Subcutaneous abdominal adipose tissue (tissue), 5 donors: ENCODE results near the gene PIGS.
"Not testable (repeated sequence)": the region's sequence is repeated elsewhere in the genome, so short reads cannot be mapped to it uniquely, and the experiment has no call there.

Source experiments
- H3K27ac ChIP-seq: one replicate; pipeline ENCODE4 v1.7.0; 2013; ENCODE audit warnings: low read depth, mild to moderate bottlenecking, inconsistent platforms, low read length, moderate library complexity
- H3K27me3 ChIP-seq, 5 donors: one replicate each; pipeline ENCODE4 v1.7.0; 2013; ENCODE audit warnings: low read length in 5 of 5, inconsistent platforms in 1 of 5; ENCODE audit not compliant: control insufficient read depth in 5 of 5, insufficient read depth in 4 of 5
- H3K36me3 ChIP-seq, 5 donors: one replicate each; pipeline ENCODE4 v1.7.0; 2013; ENCODE audit warnings: low read length in 5 of 5; ENCODE audit not compliant: control insufficient read depth in 5 of 5, insufficient read depth in 5 of 5
- H3K4me1 ChIP-seq, 5 donors: one replicate each; pipeline ENCODE4 v1.7.0; 2013; ENCODE audit warnings: low read length in 5 of 5, mild to moderate bottlenecking in 3 of 5, moderate library complexity in 1 of 5; ENCODE audit not compliant: control insufficient read depth in 5 of 5, insufficient read depth in 5 of 5
- H3K4me3 ChIP-seq, 5 donors: one replicate each; pipeline ENCODE4 v1.7.0; 2013; ENCODE audit warnings: low read length in 5 of 5, low read depth in 1 of 5
- H3K9ac ChIP-seq, 5 donors: one replicate each; pipeline ENCODE4 v1.7.0; 2013; ENCODE audit warnings: low read length in 5 of 5, mild to moderate bottlenecking in 4 of 5, moderate library complexity in 3 of 5
- H3K9me3 ChIP-seq, 5 donors: one replicate each; pipeline ENCODE4 v1.7.0; 2013; ENCODE audit warnings: low read length in 5 of 5; ENCODE audit not compliant: control insufficient read depth in 5 of 5
- donor health status: healthy.
- donor health status: healthy.
- donor health status: healthy.
- donor health status: healthy.
- donor health status: healthy.

PIGS gene

DNA sequence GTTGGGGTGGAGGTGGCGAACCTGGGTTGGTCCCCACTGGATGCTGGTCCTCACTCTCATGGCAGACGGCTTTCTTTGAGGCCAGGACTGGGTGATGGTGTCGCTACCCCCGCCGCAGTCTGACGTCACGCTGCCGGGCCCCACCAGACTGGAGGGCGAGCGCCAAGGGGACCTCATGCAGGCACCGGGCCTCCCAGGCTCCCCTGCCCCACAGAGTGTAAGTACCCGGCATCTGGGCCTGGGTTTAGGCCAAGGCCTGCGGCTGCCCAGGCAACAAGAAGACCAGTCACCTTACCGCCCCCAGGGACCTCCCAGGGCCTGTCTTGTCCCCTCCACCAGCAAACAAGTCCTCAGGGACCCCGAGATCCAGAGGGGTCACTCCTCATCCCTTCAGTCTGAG is 47.4 kb downstream of the PIGS start:
- H3K9ac ChIP-seq: no peak overlapping the region
- H3K27ac ChIP-seq: no peak overlapping the region
- no peaks in the 10 kb centered on the region for H3K9me3 ChIP-seq
- H3K4me3 ChIP-seq: no peak overlapping the region
- H3K4me1 ChIP-seq: no peaks in the 10 kb centered on the region
- H3K36me3 ChIP-seq: no peaks in the 10 kb centered on the region
- peaks cover 0 to 9% (median 0%) of the 10 kb centered on the region in 5 donors for H3K27me3 ChIP-seq

DNA sequence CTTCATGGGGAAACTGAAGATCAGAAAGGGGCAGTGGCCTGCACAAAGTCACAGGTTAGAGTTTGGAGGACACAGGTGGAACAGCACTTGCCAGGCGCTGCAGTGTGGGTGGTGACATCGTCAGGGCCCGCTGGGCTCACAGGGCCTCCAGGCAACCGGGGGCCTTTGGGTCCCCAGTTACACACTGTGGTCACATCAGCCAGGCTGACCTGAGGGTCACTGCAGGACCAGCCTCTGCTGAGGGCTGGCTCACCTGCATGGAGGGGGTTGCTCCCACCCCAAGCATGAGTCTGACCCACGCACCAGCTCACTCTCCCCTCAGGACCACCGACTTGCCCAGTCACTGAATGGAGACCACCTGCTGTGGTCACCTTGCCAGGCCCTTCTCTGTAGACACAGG is 48.1 kb downstream of the PIGS start:
- Histone ChIP-seq H3K9ac (no peak overlapping the region), H3K4me1 (no peaks in the 10 kb centered on the region), H3K27ac (no peak overlapping the region), H3K27me3 (peaks cover 0 to 9% (median 0%) of the 10 kb centered on the region in 5 donors), H3K36me3 (no peaks in the 10 kb centered on the region), H3K4me3 (no peak overlapping the region), H3K9me3 (no peaks in the 10 kb centered on the region)

DNA sequence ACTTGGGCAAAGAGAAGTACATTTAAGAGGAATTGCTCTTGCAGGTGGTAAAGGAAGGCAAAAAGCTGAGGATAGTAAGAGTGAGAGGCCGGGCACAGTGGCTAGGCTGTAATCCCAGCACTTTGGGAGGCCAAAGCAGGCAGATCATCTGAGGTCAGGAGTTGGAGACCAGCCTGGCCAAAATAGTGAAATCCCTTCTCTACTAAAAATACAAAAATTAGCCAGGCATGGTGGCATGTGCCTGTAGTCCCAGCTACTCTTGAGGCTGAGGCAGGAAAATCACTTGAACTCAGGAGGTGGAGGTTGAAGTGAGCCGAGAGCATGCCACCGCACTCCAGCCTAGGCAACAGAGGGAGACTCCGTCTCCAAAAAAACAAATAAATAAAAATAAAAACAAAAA is 49.0 kb downstream of the PIGS start:
- H3K4me1 ChIP-seq, H3K36me3 ChIP-seq, H3K9ac ChIP-seq, H3K27ac ChIP-seq, H3K9me3 ChIP-seq, H3K4me3 ChIP-seq, H3K27me3 ChIP-seq: not testable (repeated sequence)

DNA sequence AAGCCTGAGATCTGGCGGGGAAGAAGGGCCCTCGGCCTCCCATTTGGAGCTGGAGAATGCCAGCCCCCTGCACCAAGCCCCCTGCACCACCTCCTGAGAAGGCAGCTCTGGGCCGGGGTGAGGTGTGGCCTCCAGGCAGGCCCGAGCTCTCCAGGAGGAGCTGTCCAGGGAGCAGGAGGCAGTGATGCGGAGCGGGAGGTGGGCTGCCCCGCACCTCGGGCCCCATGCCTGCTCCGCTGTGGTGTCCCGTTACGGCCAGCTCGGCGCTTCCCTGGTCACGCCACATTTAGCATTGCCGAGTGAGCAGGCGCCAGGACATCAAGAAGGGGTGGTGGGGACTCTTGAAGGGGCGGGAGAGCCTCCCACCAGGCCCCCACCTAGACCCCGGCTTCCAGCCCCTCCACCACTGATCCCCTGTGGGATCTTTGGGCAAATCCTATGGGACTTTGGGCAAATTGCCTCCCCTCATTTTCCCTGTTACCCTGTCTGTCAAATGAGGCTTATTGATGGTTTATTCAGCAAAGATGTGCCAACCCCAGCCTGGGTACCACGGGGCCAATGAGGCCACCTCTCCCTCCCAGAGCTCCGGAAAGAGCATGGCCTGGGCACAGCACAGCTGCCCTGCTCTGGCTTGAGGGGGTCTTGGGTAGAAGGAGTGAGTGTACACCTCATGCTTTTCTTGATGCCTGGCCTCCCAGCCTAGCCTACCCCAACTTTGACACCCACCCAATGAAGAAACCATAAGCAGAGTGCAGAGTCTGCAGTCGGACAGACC is 49.8 kb downstream of the PIGS start:
- Histone ChIP-seq H3K27me3 (peaks cover 0 to 9% (median 0%) of the 10 kb centered on the region in 5 donors), H3K9me3 (no peaks in the 10 kb centered on the region), H3K9ac (no peak overlapping the region), H3K36me3 (no peaks in the 10 kb centered on the region), H3K27ac (no peak overlapping the region), H3K4me1 (no peaks in the 10 kb centered on the region), H3K4me3 (no peak overlapping the region)

DNA sequence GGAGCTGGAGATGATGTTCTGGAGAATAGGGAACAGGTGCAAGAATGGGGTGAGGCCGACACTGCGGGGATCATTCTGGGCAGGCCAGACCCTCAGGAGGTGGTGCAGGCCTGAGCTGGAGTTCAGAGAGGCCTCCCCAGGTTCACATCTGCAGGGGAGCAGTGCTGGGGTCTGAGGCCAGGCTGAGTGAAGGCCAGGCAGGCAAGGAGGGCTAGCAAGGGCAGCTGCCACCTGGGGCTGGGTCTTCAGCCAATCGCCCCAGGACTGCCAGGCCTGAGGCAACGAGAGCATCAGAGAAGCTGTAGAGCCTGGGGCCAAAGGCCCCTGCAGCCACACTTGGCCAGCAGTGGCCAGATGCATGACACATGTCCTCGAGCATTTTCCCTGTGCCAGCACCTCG is 50.6 kb downstream of the PIGS start:
- Histone ChIP-seq H3K9me3 (no peaks in the 10 kb centered on the region), H3K4me1 (no peaks in the 10 kb centered on the region), H3K27me3 (peaks cover 0 to 9% (median 3%) of the 10 kb centered on the region in 5 donors), H3K4me3 (no peak overlapping the region), H3K9ac (no peak overlapping the region), H3K36me3 (no peaks in the 10 kb centered on the region), H3K27ac (no peak overlapping the region)

DNA sequence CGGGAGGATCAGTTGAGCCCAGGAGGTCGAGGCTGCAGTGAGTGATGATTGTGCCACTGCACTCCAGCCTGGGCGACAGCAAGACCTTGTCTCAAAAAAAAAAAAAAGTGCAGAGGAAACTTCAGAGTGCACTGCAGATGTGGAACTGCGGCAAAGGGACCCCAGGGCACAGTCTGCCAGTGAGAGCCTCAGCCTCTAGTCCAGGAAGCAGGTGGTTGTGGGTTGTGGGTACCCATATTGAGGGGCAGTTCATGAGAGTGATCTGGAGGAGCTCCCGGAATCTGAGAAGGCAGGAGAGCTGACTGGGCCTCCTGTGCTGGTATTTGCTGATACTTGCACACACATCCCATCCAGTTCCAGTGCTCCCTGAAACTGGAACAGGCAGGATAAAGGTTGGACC is 52.1 kb downstream of the PIGS start:
- H3K9me3 ChIP-seq: no peaks in the 10 kb centered on the region
- no peaks in the 10 kb centered on the region for H3K4me1 ChIP-seq
- no peak overlapping the region for H3K9ac ChIP-seq
- no peak overlapping the region for H3K4me3 ChIP-seq
- no peaks in the 10 kb centered on the region for H3K36me3 ChIP-seq
- peaks cover 0 to 14% (median 4%) of the 10 kb centered on the region in 5 donors for H3K27me3 ChIP-seq
- H3K27ac ChIP-seq: no peak overlapping the region

DNA sequence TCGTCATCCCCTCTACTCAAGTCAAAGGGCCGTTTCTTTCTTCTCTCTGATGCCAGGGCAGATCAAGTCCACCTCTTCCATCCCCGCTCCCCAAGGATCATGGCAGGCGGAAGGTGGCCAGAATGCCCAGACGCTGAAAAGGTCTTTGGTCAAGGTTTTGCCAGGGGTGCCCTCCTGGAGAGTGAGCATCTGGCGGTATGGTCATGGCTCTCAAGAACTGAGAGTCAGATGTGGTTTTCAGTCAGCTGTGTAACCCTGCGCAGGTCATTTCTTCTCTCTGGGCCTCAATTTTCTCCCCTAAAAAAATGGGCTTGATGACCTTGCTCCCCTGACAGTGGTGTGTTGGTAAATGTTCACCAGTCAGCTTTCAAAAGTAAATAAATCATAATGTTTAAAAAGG is 52.7 kb downstream of the PIGS start:
- H3K9me3 ChIP-seq: no peaks in the 10 kb centered on the region
- no peaks in the 10 kb centered on the region for H3K4me1 ChIP-seq
- H3K36me3 ChIP-seq: no peaks in the 10 kb centered on the region
- no peak overlapping the region for H3K9ac ChIP-seq
- peaks cover 4 to 19% (median 8%) of the 10 kb centered on the region in 5 donors for H3K27me3 ChIP-seq
- H3K27ac ChIP-seq: no peak overlapping the region
- H3K4me3 ChIP-seq: no peak overlapping the region

DNA sequence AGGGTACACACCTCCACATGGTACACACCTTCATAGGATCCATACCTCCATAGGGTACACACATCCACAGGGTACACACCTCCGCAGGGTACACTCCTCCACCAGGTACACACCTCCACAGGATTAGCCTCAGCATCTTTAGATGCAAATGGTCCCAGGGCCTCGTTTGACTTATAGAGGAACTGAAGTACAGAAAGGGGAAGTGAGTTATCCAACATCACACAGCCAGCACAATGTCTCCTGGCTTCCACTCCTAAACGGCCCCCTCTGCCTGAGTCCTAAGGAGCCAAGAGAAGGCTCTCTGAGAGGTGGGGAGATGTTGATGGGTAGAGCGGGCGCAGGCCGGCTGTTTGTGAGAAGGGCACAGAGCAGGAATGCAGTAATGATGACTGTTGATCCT is 53.2 kb downstream of the PIGS start:
- H3K4me3 ChIP-seq: no peak overlapping the region
- H3K4me1 ChIP-seq: no peaks in the 10 kb centered on the region
- H3K9me3 ChIP-seq: no peaks in the 10 kb centered on the region
- peaks cover 4 to 19% (median 10%) of the 10 kb centered on the region in 5 donors for H3K27me3 ChIP-seq
- no peak overlapping the region for H3K27ac ChIP-seq
- H3K9ac ChIP-seq: no peak overlapping the region
- H3K36me3 ChIP-seq: no peaks in the 10 kb centered on the region

DNA sequence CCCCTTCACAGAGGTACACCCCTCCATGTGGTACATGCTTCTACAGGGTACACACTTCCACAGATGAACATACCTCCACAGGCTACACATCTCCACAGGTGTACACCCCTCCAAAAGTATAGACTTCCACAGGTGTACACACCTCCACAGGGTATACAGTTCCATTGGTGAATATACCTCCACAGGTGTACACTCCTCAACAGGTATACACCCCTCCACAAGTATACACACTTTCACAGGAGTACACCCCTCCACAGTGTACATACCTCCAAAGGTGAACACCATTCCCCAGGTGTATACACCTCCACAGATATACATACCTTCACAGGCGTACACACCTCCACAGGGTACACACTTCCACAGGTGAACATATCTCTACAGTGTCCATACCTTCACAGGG is 55.8 kb downstream of the PIGS start:
- peaks cover 14 to 21% (median 17%) of the 10 kb centered on the region in 5 donors for H3K27me3 ChIP-seq
- H3K27ac ChIP-seq: no peak overlapping the region
- no peaks in the 10 kb centered on the region for H3K9me3 ChIP-seq
- no peak overlapping the region for H3K9ac ChIP-seq
- no peaks in the 10 kb centered on the region for H3K36me3 ChIP-seq
- H3K4me1 ChIP-seq: peaks cover 0 to 1% (median 0%) of the 10 kb centered on the region in 5 donors
- no peak overlapping the region for H3K4me3 ChIP-seq

DNA sequence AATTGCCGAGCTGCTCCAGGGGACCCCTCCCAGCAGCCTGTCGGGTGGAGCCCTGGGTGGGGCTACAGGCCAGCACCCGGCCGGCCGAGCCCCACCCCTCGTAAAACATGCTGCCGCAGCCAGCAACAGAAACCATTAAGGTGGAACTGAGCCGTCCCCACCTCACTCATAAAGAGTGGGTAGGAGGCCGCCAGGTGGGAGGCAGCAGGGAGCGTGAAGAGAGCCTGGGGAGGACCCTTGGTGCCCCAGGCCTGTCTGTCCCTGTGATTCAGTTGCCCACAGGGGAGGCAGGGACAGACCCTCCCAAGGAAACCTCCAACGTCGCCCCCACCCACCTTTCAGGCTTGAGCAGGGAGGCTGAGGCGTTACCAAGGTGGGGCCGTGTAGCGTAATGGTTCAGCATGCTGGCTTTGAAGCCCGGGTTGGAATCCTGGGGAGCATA is 56.7 kb downstream of the PIGS start:
- H3K9me3 ChIP-seq: no peaks in the 10 kb centered on the region
- no peaks in the 10 kb centered on the region for H3K36me3 ChIP-seq
- H3K9ac ChIP-seq: no peak overlapping the region
- peaks cover 0 to 9% (median 0%) of the 10 kb centered on the region in 5 donors for H3K4me1 ChIP-seq
- H3K4me3 ChIP-seq: no peak overlapping the region
- H3K27ac ChIP-seq: no peak overlapping the region
- H3K27me3 ChIP-seq: peaks cover 20 to 27% (median 24%) of the 10 kb centered on the region in 5 donors
